ENCODE results near the gene TNFSF13B. TPM values are rescaled to one million over a fixed set of nuclear protein-coding genes. Genes with fewer than 3 reads are reported as not detected.
A peak's percentile ranks its signal among the peaks of the same experiment; 100 is the strongest.
"Not testable (repeated sequence)": the region's sequence is repeated elsewhere in the genome, so short reads cannot be mapped to it uniquely, and the experiment has no call there.

TNFSF13B gene
- total RNA-seq, 1 donor from 2014 or later = 0.39 TPM

DNA sequence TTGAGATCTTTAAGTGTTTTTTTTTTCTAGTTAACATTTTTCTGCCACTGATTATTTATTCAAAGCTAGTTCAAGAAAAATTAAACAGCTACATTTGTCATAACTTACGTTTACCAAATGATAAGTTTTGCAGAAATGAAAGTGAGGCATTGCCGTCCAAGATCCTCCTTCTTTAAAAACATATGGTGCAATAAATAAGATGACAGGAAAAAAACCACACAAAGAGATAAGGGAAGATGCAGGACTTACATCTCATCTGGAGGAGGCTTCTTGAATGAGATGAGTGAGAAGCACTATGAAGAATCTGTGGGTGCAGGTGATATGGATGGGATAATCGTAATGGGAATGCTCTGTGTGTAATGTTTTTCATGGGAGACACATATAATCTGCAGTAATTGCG lies 12.4 kb downstream of the TNFSF13B start:
- no peak for DNase-seq (ENCODE audit: low read depth in 2 of 2)

DNA sequence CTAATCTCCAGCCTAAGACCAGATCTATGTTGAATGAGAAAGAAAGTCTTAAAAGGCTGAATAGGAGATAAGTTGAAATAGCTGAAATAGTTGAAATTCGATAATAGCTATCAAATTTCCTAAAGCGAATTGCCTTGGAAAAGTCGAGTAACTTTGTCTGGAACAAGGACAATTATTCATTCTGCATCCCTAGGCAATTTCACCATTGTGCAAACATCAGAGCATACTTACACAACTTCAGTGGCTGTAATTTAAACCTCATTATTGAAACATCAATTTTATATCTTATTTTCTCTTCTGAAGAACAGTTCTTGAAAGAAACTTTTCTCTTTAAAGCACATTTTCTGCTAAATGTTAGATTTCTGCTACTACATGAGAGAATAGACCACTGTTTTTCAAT lies 13.6 kb downstream of the TNFSF13B start:
- DNase-seq (ENCODE audit: low read depth in 2 of 2) = no peak

DNA sequence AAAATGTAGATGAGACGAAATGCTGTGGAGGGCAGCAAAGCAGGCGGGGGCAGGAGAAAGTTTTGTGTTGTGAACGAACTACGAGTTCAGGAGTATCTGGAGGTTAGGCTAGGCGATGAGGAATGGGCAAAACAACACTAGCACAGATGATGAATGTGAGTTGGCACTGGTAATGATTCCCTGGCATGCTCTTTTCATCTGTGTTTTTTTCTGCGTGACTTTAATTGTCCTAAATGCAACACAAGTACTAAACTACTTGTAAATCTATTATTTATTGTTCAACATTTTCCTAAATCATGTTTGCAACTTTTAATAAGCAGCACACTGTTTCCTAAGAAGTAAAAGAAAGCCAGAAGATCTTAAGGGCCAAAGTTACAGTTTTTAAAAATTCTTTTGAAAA lies 19.2 kb downstream of the TNFSF13B start:
- no peak for DNase-seq (ENCODE audit: low read depth in 2 of 2)

GRCh38 chr13:108289819-108290218 lies 20.3 kb downstream of the TNFSF13B start:
- no peak for DNase-seq (ENCODE audit: low read depth in 2 of 2)

DNA sequence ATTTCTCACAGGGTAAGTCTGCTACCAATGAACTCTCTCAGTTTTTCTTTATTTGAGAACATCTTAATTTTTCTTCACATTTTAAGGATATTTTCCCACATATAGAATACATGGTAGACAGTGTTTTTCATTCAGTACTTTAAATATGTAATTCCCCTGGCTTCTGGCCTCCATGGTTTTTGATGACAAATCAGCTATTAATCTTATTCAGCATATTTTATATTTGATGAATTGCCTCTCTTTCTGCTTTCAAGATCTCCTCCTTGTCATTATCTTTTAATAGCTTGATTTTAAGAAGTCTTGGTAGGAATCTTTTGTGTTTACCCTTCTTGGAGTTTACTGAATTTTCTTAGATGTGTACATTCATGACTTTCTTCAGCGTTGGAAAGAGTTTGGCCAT lies 27.6 kb downstream of the TNFSF13B start:
- no peak for DNase-seq (ENCODE audit: low read depth in 2 of 2)

- no peak for DNase-seq (ENCODE audit: low read depth in 2 of 2)
These were observed 32.8 kb downstream of the TNFSF13B start for GRCh38 chr13:108302279-108302678.

- no peak for DNase-seq (ENCODE audit: low read depth in 2 of 2)
These were observed 34.9 kb downstream of the TNFSF13B start for GRCh38 chr13:108304170-108305016.

- no peak for DNase-seq (ENCODE audit: low read depth in 2 of 2)
These were observed 36.1 kb downstream of the TNFSF13B start for GRCh38 chr13:108305655-108306054.

- no peak for DNase-seq (ENCODE audit: low read depth in 2 of 2)
These were observed 37.3 kb downstream of the TNFSF13B start for GRCh38 chr13:108306860-108307259.

DNA sequence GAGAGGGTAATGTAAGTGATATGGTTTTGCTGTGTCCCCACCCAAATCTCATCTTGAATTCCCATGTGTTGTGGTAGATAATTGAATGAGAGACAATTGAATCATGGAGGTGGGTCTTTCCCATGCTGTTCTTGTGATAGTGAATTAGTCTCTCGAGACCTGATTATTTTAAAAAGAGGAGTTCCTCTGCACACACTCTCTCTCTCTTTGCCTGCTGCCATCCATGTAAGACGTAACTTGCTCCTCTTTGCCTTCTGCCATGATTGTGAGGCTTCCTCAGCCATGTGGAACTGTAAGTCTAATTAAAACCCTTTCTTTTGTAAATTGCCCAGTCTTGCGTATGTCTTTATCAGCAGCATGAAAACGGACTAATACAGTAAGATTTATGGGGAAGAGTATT lies 42.1 kb downstream of the TNFSF13B start:
- DNase-seq (ENCODE audit: low read depth in 2 of 2) = not testable (repeated sequence)

- no peak for DNase-seq (ENCODE audit: low read depth in 2 of 2)
These were observed 43.9 kb downstream of the TNFSF13B start for GRCh38 chr13:108313382-108313781.

GRCh38 chr13:108315273-108315672 lies 45.8 kb downstream of the TNFSF13B start:
- DNase-seq (ENCODE audit: low read depth in 2 of 2) = no peak

- DNase-seq (ENCODE audit: low read depth in 2 of 2) = no peak
These were observed 46.5 kb downstream of the TNFSF13B start for GRCh38 chr13:108315991-108316390.

DNA sequence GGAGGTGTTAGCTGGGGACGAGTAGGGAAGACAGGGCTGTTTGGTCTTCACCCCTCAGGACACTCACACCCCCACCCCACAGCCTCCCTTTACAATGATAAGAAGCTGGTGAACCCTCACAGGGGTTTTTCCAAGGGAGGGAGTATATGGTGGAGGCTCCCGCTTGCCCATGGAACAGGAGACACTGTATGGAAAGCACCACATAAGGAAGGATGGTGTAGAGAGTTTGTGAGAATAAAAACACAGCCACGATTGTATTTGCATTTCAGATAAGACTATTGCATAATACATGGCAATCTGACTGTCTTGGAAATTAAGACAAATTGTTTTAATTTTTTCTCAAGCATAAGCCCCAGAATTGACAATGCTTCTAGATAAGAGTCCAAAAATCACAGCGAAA lies 46.9 kb downstream of the TNFSF13B start:
- DNase-seq (ENCODE audit: low read depth in 2 of 2) = no peak

DNA sequence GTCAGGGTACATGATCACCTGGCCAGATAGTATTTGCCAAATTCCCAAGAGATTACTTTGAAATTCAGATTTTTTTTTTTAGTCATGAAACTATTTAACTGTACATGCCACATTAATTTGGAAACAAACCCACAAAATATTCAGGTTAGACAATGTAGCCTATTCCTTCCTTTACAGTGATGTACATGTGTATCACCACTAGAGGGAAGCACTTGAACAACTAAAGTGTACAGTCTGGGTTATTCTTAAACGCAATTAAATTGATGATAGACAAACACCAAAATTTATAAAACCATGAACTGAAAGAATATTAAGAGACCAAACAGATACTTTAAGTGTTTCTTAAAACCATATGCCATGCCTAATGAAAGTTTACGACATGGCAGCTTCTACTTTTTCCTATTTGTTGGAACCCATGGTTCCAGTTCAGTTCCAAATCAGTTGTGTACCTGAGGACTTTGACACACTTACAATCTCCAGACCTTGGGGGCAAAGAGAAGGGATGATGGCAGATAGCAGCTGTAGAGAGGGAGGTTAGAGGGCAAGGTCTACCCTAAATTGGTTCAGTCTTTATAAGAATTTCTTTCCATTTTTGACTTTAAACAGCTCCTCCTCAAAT lies 52.8 kb downstream of the TNFSF13B start:
- peak; percentile 25 to 50 for DNase-seq (ENCODE audit: low read depth in 2 of 2)

DNA sequence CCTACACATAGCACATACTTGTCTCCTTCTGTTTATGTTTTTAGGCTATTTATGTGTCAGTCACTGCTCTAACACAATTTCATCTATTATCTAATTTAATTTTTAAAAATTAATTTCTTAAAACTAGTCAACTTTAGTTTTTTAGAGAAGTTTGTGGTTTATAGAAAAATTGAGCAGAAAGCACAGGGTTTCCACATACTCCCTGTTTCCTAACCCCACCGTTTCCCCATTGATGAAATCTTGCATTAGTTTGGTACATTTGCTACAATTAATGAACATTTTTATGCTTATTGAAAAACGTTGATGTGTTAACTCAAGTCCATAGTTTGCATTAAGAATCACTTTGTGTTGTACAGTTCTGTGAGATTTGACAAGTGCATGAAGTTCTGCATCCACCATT lies 53.5 kb downstream of the TNFSF13B start:
- no peak for DNase-seq (ENCODE audit: low read depth in 2 of 2)

DNA sequence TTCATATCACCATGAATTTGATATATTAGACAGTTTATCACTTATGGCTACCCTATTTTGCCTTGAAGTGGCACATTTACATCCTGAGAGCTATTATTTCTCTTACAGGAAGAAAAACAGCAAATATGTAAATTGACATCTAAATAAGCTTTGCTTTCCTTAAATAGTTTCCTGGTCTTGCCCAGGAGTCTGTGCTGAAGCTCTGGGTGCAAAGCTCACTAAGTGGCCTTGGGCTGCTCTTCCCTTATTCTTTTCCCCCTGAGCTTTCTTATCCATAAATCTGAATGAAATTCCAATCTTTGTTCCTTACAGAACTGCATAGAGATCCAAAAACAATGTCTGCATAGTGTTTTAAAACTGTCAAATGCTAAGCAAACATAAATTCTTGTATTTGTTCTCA lies 56.3 kb downstream of the TNFSF13B start:
- no peak for DNase-seq (ENCODE audit: low read depth in 2 of 2)

GRCh38 chr13:108326309-108326708 lies 56.8 kb downstream of the TNFSF13B start:
- no peak for DNase-seq (ENCODE audit: low read depth in 2 of 2)

DNA sequence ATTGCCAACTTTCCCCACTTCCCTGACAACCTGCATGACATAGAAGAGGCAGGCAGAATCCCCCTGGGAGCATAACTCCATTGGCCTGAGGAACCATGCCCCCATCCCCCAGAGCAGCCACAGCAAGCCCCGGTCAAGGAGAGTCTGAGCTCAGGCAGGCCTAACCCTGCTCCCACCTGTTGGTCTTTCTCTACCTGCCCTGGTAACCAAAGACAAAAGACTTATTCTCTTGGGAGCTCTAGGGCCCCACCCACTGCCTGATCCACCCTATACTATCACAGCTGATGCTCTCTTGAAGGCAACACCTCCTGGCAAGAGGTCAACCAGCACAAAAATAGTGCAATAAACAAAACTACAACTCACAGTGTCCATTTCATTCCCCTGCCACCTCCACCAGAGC lies 59.3 kb downstream of the TNFSF13B start:
- DNase-seq (ENCODE audit: low read depth in 2 of 2) = no peak

GRCh38 chr13:108332791-108333190 lies 63.3 kb downstream of the TNFSF13B start:
- no peak for DNase-seq (ENCODE audit: low read depth in 2 of 2)

DNA sequence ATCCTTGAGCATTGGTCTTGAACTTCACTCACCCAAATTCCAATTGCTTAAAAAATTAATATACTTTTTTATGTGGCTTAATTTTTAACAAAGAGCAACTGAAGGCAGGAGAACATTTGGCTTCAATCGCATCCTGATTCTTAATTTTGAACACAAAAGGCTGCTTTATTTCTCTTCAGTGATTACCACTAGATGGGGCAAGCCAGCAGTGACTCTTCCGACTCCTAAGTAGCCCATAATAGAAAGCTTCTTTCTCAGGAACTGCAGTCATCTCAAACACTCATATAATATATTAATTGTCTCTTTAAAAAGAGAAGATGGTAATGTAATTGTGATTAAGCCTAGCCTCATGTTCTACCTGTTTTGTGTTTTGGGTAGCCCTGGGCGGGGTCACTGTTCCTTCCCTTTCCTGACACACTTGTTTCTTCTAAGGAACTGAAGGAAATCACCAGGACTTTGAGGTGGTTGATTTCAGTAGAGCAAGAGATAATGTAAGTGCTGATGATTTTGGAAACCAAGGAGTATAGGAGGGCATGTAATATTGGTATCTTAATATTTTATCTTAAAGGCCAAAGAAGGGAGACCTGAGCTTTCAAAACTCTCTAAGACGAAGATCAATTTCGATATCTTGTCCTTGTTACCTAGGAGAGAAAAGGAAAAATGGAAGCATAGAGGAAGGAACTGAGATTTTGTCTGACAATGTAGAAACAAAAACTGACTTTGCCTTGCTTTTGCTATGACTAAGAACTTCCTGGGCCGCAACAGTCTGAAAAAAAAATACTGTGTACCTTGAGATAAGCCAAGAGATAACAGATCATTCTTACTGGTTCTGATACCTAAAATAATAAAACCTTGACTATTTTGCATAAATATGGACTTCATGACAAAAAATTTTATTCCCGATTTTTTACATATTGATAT lies 73.1 kb downstream of the TNFSF13B start:
- DNase-seq (ENCODE audit: low read depth in 2 of 2) = peak in 1 of 2 donors; percentile 23

DNA sequence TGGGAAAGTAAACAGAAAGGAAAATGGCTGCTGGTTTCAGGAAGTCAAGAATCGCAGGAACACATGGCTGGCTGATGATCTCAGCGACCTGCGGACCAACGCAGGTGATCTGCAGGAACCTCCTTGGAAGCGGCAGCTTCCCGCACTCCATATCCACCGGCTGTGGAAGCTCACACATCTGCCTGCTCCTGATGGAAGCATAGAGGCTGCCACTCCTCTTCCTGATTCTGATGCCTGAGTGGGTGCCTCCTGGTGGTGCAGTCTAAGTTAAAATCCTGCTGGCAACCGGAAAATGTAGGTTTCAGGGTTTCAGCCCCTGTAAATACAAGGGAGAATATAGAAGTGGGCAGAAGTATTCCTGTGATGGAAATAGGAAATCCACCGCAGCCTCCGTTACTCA lies 75.5 kb downstream of the TNFSF13B start:
- no peak for DNase-seq (ENCODE audit: low read depth in 2 of 2)
